Suppressor macrophage (primary cell): Measurements from ENCODE around the gene ROPN1L.

Experiments
- DNase-seq, 4 experiments: peaks; one replicate each; pipeline ENCODE4 v3.0.0-alpha.2; 2020 to 2022

Gene ROPN1L

GRCh38 chr5:10427978-10428377, 13.7 kb upstream of the ROPN1L start:
- DNase-seq = no peak

- no peak for DNase-seq
These were observed 10.3 kb upstream of the ROPN1L start for GRCh38 chr5:10431415-10431814.

GRCh38 chr5:10432059-10433008, 9.3 kb upstream of the ROPN1L start:
- no peak for DNase-seq

GRCh38 chr5:10434392-10434791, 7.3 kb upstream of the ROPN1L start:
- no peak for DNase-seq

GRCh38 chr5:10438301-10438700, 3.4 kb upstream of the ROPN1L start:
- DNase-seq = no peak

- no peak for DNase-seq
These were observed 2.0 kb upstream of the ROPN1L start for GRCh38 chr5:10439692-10440091.

- no peak for DNase-seq
These were observed 1.2 kb upstream of the ROPN1L start for GRCh38 chr5:10440367-10440990.

GRCh38 chr5:10441992-10442435, 335 bp downstream of the ROPN1L start:
- DNase-seq = no peak

GRCh38 chr5:10442576-10442975, 897 bp downstream of the ROPN1L start:
- DNase-seq = peak; percentile 64 to 86 (median 77)

- peak in 2 of 4 experiments; percentile 11 to 26 for DNase-seq
These were observed 3.7 kb downstream of the ROPN1L start for GRCh38 chr5:10445352-10445751.

GRCh38 chr5:10446490-10446889, 4.8 kb downstream of the ROPN1L start:
- DNase-seq = no peak

- DNase-seq = no peak
These were observed 5.4 kb downstream of the ROPN1L start for GRCh38 chr5:10447041-10447440.

- DNase-seq = peak; percentile 45 to 81 (median 66)
These were observed 7.2 kb downstream of the ROPN1L start for GRCh38 chr5:10448754-10449360.

GRCh38 chr5:10451137-10451824, 9.6 kb downstream of the ROPN1L start:
- DNase-seq = peak; percentile 45 to 56 (median 52)

- DNase-seq = peak; percentile 64 to 86 (median 76)
These were observed 11.2 kb downstream of the ROPN1L start for GRCh38 chr5:10452768-10453331.

GRCh38 chr5:10453545-10453944, 11.9 kb downstream of the ROPN1L start:
- DNase-seq = no peak

GRCh38 chr5:10454591-10455276, 13.1 kb downstream of the ROPN1L start:
- no peak for DNase-seq

- DNase-seq = no peak
These were observed 13.6 kb downstream of the ROPN1L start for GRCh38 chr5:10455277-10455670.

GRCh38 chr5:10456583-10457420, 15.1 kb downstream of the ROPN1L start:
- DNase-seq = peak; percentile 78 to 95 (median 84)

GRCh38 chr5:10457682-10458574, 16.2 kb downstream of the ROPN1L start:
- DNase-seq = no peak
